Osteocyte (in vitro differentiated cells): ENCODE results near the gene CLPX. TPM values are rescaled to one million over a fixed set of nuclear protein-coding genes. Genes with fewer than 3 reads are reported as not detected.

ENCODE experiments used
- DNase-seq: peaks from one replicate; pipeline ENCODE4 v3.0.0; 2021; ENCODE audit warnings: mixed read lengths; ENCODE audit not compliant: unreplicated experiment; ENCODE audit errors: extremely low spot score
- H3K27ac Mint-ChIP-seq: one replicate; pipeline ENCODE4 v1.8.0; 2021; ENCODE audit warnings: mild to moderate bottlenecking, mixed read lengths; ENCODE audit not compliant: unreplicated experiment
- H3K27me3 Mint-ChIP-seq: one replicate; pipeline ENCODE4 v1.8.0; 2021; ENCODE audit warnings: mixed read lengths; ENCODE audit not compliant: unreplicated experiment
- H3K36me3 Mint-ChIP-seq: one replicate; pipeline ENCODE4 v1.8.0; 2021; ENCODE audit warnings: mixed read lengths; ENCODE audit not compliant: unreplicated experiment
- H3K4me1 Mint-ChIP-seq: one replicate; pipeline ENCODE4 v1.8.0; 2021; ENCODE audit warnings: mixed read lengths; ENCODE audit not compliant: unreplicated experiment
- H3K4me3 Mint-ChIP-seq: one replicate; pipeline ENCODE4 v1.8.0; 2021; ENCODE audit warnings: mild to moderate bottlenecking, moderate library complexity, mixed read lengths; ENCODE audit not compliant: unreplicated experiment
- H3K9me3 Mint-ChIP-seq: one replicate; pipeline ENCODE4 v1.8.0; 2021; ENCODE audit warnings: mixed read lengths; ENCODE audit not compliant: unreplicated experiment
- CTCF ChIP-seq: fragments of 200-600 bp; sonication (generic); IDR thresholded peaks from 2 replicates; pipeline ENCODE4 v1.5.0; 2021; ENCODE audit warnings: antibody characterized with exemption, mild to moderate bottlenecking, moderate library complexity
- total RNA-seq: library from RNA; stranded (reverse); gene quantifications from 2 replicates; pipeline ENCODE4 v1.2.1, GENCODE V29; 2021

Gene CLPX
- total RNA-seq, 1 donor from 2014 or later = 62.8 TPM

GRCh38 chr15:65207280-65207840 lies 22.2 kb upstream of the CLPX start:
- peaks cover 17% of the 10 kb centered on the region for H3K27me3 Mint-ChIP-seq
- H3K4me1 Mint-ChIP-seq = peaks cover 28% of the 10 kb centered on the region
- TF ChIP-seq CTCF = no peak
- no peak overlapping the region for H3K4me3 Mint-ChIP-seq
- H3K9me3 Mint-ChIP-seq = no peaks in the 10 kb centered on the region
- H3K27ac Mint-ChIP-seq = no peak overlapping the region
- no peak for DNase-seq
- H3K36me3 Mint-ChIP-seq = no peaks in the 10 kb centered on the region

DNA sequence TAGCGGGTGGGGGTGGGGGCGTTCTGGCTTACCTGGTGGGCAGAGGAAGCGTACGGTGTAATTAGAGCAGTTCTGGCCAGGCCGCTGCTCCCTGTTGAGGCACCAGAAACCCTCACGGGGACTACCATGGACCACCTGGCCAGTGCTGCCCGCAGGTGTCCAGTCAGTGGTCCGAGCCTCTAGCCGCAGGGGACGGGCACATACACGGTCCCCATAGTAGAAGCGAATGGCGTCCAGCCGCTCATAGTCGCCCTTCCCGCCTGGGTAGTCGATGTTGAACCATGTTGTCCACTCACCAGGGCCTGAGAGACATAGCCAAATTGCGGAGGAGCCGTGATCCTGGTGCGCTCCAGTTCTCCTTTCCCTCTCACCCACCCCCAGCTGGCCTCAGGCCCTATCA lies 21.6 kb upstream of the CLPX start:
- no peak overlapping the region for H3K4me3 Mint-ChIP-seq
- H3K36me3 Mint-ChIP-seq = no peaks in the 10 kb centered on the region
- H3K27ac Mint-ChIP-seq = no peak overlapping the region
- H3K4me1 Mint-ChIP-seq = peaks cover 24% of the 10 kb centered on the region
- H3K9me3 Mint-ChIP-seq = no peaks in the 10 kb centered on the region
- H3K27me3 Mint-ChIP-seq = peaks cover 17% of the 10 kb centered on the region
- DNase-seq = no peak
- no peak for TF ChIP-seq CTCF

GRCh38 chr15:65204931-65205660 lies 20.0 kb upstream of the CLPX start:
- H3K36me3 Mint-ChIP-seq = no peaks in the 10 kb centered on the region
- no peak overlapping the region for H3K27ac Mint-ChIP-seq
- no peak for DNase-seq
- H3K4me3 Mint-ChIP-seq = no peak overlapping the region
- peaks cover 8% of the 10 kb centered on the region for H3K4me1 Mint-ChIP-seq
- TF ChIP-seq CTCF = no peak
- peaks cover 26% of the 10 kb centered on the region for H3K27me3 Mint-ChIP-seq
- H3K9me3 Mint-ChIP-seq = no peaks in the 10 kb centered on the region

DNA sequence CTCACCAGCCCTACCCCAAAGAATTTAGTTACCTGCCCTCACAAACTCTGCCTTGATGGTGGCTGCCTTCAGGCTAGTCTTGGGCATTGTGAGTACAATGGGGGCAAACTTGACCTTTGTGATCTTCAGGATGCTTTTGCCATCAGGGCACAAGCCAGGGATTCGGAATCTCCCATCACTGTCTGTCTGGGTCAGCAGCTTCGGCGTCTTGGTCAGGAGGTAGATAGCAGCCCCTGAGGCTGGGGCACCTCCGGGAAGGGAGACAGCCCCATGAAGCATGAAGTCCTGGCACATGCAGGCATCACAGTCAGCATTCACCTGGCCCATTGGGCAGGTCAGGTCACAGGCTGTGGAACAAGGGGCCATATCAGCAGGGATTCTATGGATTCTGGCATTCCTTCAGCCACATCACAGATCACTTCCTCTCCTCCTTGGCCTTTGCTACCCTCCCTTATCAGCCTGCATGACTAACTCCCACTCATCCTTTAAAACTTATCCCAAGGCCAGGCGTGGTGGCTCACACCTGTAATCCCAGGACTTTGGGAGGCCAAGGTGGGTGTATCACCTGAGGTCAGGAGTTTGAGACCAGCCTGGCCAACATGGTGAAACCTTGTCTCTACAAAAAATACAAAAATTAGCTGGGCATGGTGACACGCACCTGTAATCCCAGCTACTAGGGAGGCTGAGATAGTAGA lies 19.2 kb upstream of the CLPX start:
- Mint-ChIP-seq H3K4me3 (no peak overlapping the region), H3K27me3 (peaks cover 26% of the 10 kb centered on the region), H3K9me3 (no peaks in the 10 kb centered on the region), H3K27ac (no peak overlapping the region), H3K36me3 (no peaks in the 10 kb centered on the region), H3K4me1 (peaks cover under 1% of the 10 kb centered on the region)
- TF ChIP-seq CTCF = no peak
- DNase-seq = no peak

GRCh38 chr15:65201918-65202317 lies 16.8 kb upstream of the CLPX start:
- no peak for TF ChIP-seq CTCF
- no peak overlapping the region for H3K4me3 Mint-ChIP-seq
- no peaks in the 10 kb centered on the region for H3K4me1 Mint-ChIP-seq
- no peak overlapping the region for H3K27ac Mint-ChIP-seq
- no peak for DNase-seq
- no peaks in the 10 kb centered on the region for H3K36me3 Mint-ChIP-seq
- no peaks in the 10 kb centered on the region for H3K9me3 Mint-ChIP-seq
- H3K27me3 Mint-ChIP-seq = peaks cover 22% of the 10 kb centered on the region
